ENCODE results near the gene TFE3.

GRCh38 chrX:49075347-49075746 is 32.2 kb upstream of the TFE3 start:
- TF ChIP-seq MAX (IDR thresholded peaks at IDR 0.05; ENCODE audit: insufficient read depth, insufficient read length) (no peak), CTCF (IDR thresholded peaks at IDR 0.05; ENCODE audit: extremely low read depth in 1 of 2, insufficient read depth in 1 of 2, low read depth in 1 of 2, low read length in 2 of 2) (no peak), FOS (IDR thresholded peaks at IDR 0.05; ENCODE audit: borderline replicate concordance, insufficient read depth, low read length) (no peak), POLR2AphosphoS5 (IDR thresholded peaks at IDR 0.05; ENCODE audit: insufficient read depth, low read depth, low read length) (no peak)
